SK-MEL-5 (cell line): ENCODE measurements around the gene WDR54. TPM values are rescaled to one million over a fixed set of nuclear protein-coding genes. Genes with fewer than 3 reads are reported as not detected.

ENCODE experiments used
- DNase-seq: peaks from one replicate; pipeline ENCODE4 v3.0.0-alpha.2; 2016; ENCODE audit warnings: low read depth, low spot score
- in situ Hi-C: cut with HindIII; loops from 2 replicates; pipeline ENCODE4 v1.10.0; 2016; ENCODE audit warnings: low sequenced_read_pairs, high pct_unique_total_duplicates, low pct_unique_long_range_greater_than_20kb
- total RNA-seq: library from RNA; depleted of rRNA; stranded (reverse); fragments of >200 nt; shearing (Covaris generic); gene quantifications from 2 replicates; pipeline ENCODE4 v1.2.3, GENCODE V29; 2014

Gene WDR54
- total RNA-seq, 1 experiment from 2014 or later = 26.9 TPM

GRCh38 chr2:74423231-74424095 is 1.9 kb downstream of the WDR54 start:
- in situ Hi-C loops = no loop called here
- no peak for DNase-seq

GRCh38 chr2:74424139-74424992 is 2.8 kb downstream of the WDR54 start:
- no peak for DNase-seq
- in situ Hi-C loops = no loop called here

- in situ Hi-C loops = no loop called here
- DNase-seq = no peak
Observed at GRCh38 chr2:74424995-74425406, 3.5 kb downstream of the WDR54 start.

- in situ Hi-C loops = no loop called here
- no peak for DNase-seq
Observed at GRCh38 chr2:74425523-74425922, 4.0 kb downstream of the WDR54 start.

- in situ Hi-C loops = no loop called here
- DNase-seq = no peak
Observed at GRCh38 chr2:74426181-74426758, 4.7 kb downstream of the WDR54 start.

GRCh38 chr2:74427551-74427950 is 6.0 kb downstream of the WDR54 start:
- in situ Hi-C loops = no loop called here
- DNase-seq = no peak

GRCh38 chr2:74428675-74429074 is 7.1 kb downstream of the WDR54 start:
- in situ Hi-C loops = no loop called here

GRCh38 chr2:74429487-74430451 is 8.2 kb downstream of the WDR54 start:
- in situ Hi-C loops = no loop called here
- no peak for DNase-seq

More at GRCh38 chr2:74428675-74429074, 7.1 kb downstream of the WDR54 start:
- no peak for DNase-seq

GRCh38 chr2:74430502-74430901 is 9.0 kb downstream of the WDR54 start:
- DNase-seq = no peak
- in situ Hi-C loops = no loop called here

- in situ Hi-C loops = no loop called here
Observed at GRCh38 chr2:74436111-74436805, 14.7 kb downstream of the WDR54 start.

GRCh38 chr2:74436848-74437695 is 15.5 kb downstream of the WDR54 start:
- peak; percentile 31 for DNase-seq
- in situ Hi-C loops = no loop called here

More at GRCh38 chr2:74436111-74436805, 14.7 kb downstream of the WDR54 start:
- DNase-seq = no peak

GRCh38 chr2:74438248-74438647 is 16.7 kb downstream of the WDR54 start:
- in situ Hi-C loops = no loop called here
- DNase-seq = no peak

- in situ Hi-C loops = no loop called here
Observed at GRCh38 chr2:74439373-74439772, 17.8 kb downstream of the WDR54 start.

GRCh38 chr2:74439803-74440377 is 18.4 kb downstream of the WDR54 start:
- DNase-seq = peak; percentile 87
- in situ Hi-C loops = no loop called here

More at GRCh38 chr2:74439373-74439772, 17.8 kb downstream of the WDR54 start:
- no peak for DNase-seq

GRCh38 chr2:74440378-74441169 is 19.0 kb downstream of the WDR54 start:
- in situ Hi-C loops = no loop called here

More at GRCh38 chr2:74440378-74441169, 19.0 kb downstream of the WDR54 start:
- DNase-seq = peak; percentile 97
